ENCODE results near the gene NKAIN4.

The NKAIN4 gene

GRCh38 chr20:63244468-63244867 lies 9.8 kb downstream of the NKAIN4 start:
- no peak overlapping the region for H3K27ac ChIP-seq
- H3K4me3 ChIP-seq, result no peak overlapping the region

GRCh38 chr20:63243604-63244247 lies 10.5 kb downstream of the NKAIN4 start:
- Histone ChIP-seq H3K27ac (no peak overlapping the region), H3K4me3 (no peak overlapping the region)

- H3K27ac ChIP-seq, result no peak overlapping the region
- H3K4me3 ChIP-seq, result no peak overlapping the region
These were observed 11.5 kb downstream of the NKAIN4 start for GRCh38 chr20:63242736-63243135.

GRCh38 chr20:63241272-63241671 lies 13.0 kb downstream of the NKAIN4 start:
- Histone ChIP-seq H3K27ac (no peak overlapping the region), H3K4me3 (no peak overlapping the region)

- Histone ChIP-seq H3K27ac (no peak overlapping the region), H3K4me3 (no peak overlapping the region)
These were observed 14.3 kb downstream of the NKAIN4 start for GRCh38 chr20:63240004-63240403.

- Histone ChIP-seq H3K27ac (peak overlapping the region in 1 of 21 experiments; percentile 60), H3K4me3 (no peak overlapping the region)
These were observed 14.8 kb downstream of the NKAIN4 start for GRCh38 chr20:63239431-63239830.

- Histone ChIP-seq H3K4me3 (no peak overlapping the region), H3K27ac (peak overlapping the region in 1 of 21 experiments; percentile 60)
These were observed 15.6 kb downstream of the NKAIN4 start for GRCh38 chr20:63238514-63239125.

- Histone ChIP-seq H3K27ac (no peak overlapping the region), H3K4me3 (no peak overlapping the region)
These were observed 16.2 kb downstream of the NKAIN4 start for GRCh38 chr20:63238031-63238430.

- H3K27ac ChIP-seq, result peak overlapping the region in 2 of 21 experiments; percentile 19 to 58
- H3K4me3 ChIP-seq, result no peak overlapping the region
These were observed 18.0 kb downstream of the NKAIN4 start for GRCh38 chr20:63236116-63236837.

- Histone ChIP-seq H3K4me3 (no peak within 1 kb of the TSS), H3K27ac (peak within 1 kb of the TSS in 2 of 21 experiments; percentile 19 to 58)
These were observed 18.8 kb downstream of the NKAIN4 start, which contains the start of gene BIRC7 for GRCh38 chr20:63235399-63235983. Gene BIRC7 (plus strand): TSS chr20:63235905. CDS start chr20:63236097, 192 bp downstream.

- Histone ChIP-seq H3K4me3 (no peak overlapping the region), H3K27ac (no peak overlapping the region)
These were observed 19.4 kb downstream of the NKAIN4 start for GRCh38 chr20:63234693-63235398.

GRCh38 chr20:63233924-63234323 lies 20.3 kb downstream of the NKAIN4 start:
- H3K27ac ChIP-seq, result no peak overlapping the region
- H3K4me3 ChIP-seq, result no peak overlapping the region

- Histone ChIP-seq H3K27ac (no peak overlapping the region), H3K4me3 (no peak overlapping the region)
These were observed 21.3 kb downstream of the NKAIN4 start for GRCh38 chr20:63233061-63233344.

- Histone ChIP-seq H3K4me3 (no peak overlapping the region), H3K27ac (peak overlapping the region in 1 of 21 experiments; percentile 50)
These were observed 21.8 kb downstream of the NKAIN4 start for GRCh38 chr20:63232235-63233060.

- H3K27ac ChIP-seq, result no peak overlapping the region
- no peak overlapping the region for H3K4me3 ChIP-seq
These were observed 23.4 kb downstream of the NKAIN4 start for GRCh38 chr20:63230800-63231268.

GRCh38 chr20:63228806-63229205 lies 25.5 kb downstream of the NKAIN4 start:
- no peak overlapping the region for H3K4me3 ChIP-seq
- no peak overlapping the region for H3K27ac ChIP-seq

- Histone ChIP-seq H3K4me3 (no peak overlapping the region), H3K27ac (no peak overlapping the region)
These were observed 27.0 kb downstream of the NKAIN4 start for GRCh38 chr20:63227260-63227659.

- H3K4me3 ChIP-seq, result no peak overlapping the region
These were observed 28.0 kb downstream of the NKAIN4 start for GRCh38 chr20:63226042-63226943.

More at GRCh38 chr20:63226042-63226943, 28.0 kb downstream of the NKAIN4 start:
- no peak overlapping the region for H3K27ac ChIP-seq

Data from skin epidermis (tissue), 12 donors.